ENCODE measurements around the gene CFAP57. TPM values are rescaled to one million over a fixed set of nuclear protein-coding genes. Genes with fewer than 3 reads are reported as not detected.

The CFAP57 gene
- total and polyA plus RNA-seq, 9 of the 15 experiments (the other 6 are each of a cell fraction or from before 2014, with no cell fraction given): 0.04 to 0.22 (median 0.07) TPM; not detected in 3

- Histone ChIP-seq H4K20me1 (replicated peaks; ENCODE audit: control insufficient read depth, insufficient read depth, low read length) (0 out of 2 replicates have a peak, but pooled peaks cover 3% of the 10 kb centered on the region), H3K27ac (ENCODE audit: extremely low read depth, low read depth, low read length) (no peak overlapping the region), H3K79me2 (ENCODE audit: control insufficient read depth, insufficient read depth, low read length) (no peaks in the 10 kb centered on the region), H3K27me3 (ENCODE audit: control insufficient read depth in 2 of 2, insufficient read depth in 2 of 2, low read length in 2 of 2) (peaks cover 38 to 46% of the 10 kb centered on the region in 2 experiments), H3K9ac (ENCODE audit: insufficient read depth in 1 of 2, low read depth in 2 of 2, low read length in 2 of 2) (no peak overlapping the region), H3K36me3 (ENCODE audit: control insufficient read depth, insufficient read depth, low read length) (no peaks in the 10 kb centered on the region), H2AFZ (ENCODE audit: low read depth, low read length) (no peak overlapping the region), H3K9me1 (ENCODE audit: control insufficient read depth, insufficient read depth, low read length) (no peaks in the 10 kb centered on the region), H3K9me3 (replicated peaks; ENCODE audit: control insufficient read depth, insufficient read depth, low read depth, low read length) (no peaks in the 10 kb centered on the region), H3K4me2 (ENCODE audit: insufficient read depth, low read length) (no peak overlapping the region), H3K4me3 (no peak overlapping the region), H3K4me1 (replicated peaks in 1 of 2; ENCODE audit: control insufficient read depth in 2 of 2, insufficient read depth in 2 of 2, low read length in 2 of 2) (peaks cover 0 to under 1% of the 10 kb centered on the region in 2 experiments; a peak in 2 of 5 replicates)
- FAIRE-seq: no peak
- intact Hi-C loops (cut with micrococcal nuclease) (no loop called here), in situ Hi-C loops (cut with MboI) (no loop called here)
- TF ChIP-seq ID3 (CRISPR knock-in tag; IDR thresholded peaks at IDR 0.05) (no peak), ID3 (tag; IDR thresholded peaks at IDR 0.05) (no peak), SRSF7 (optimal IDR thresholded peaks at IDR 0.05; ENCODE audit: low read depth, low read length) (no peak), ZNF282 (CRISPR knock-in tag; IDR thresholded peaks at IDR 0.05) (no peak), E2F8 (IDR thresholded peaks at IDR 0.05; ENCODE audit: low read depth, partially characterized antibody) (no peak), NFE2L1 (tag; IDR thresholded peaks at IDR 0.05; ENCODE audit: borderline replicate concordance, low read depth) (no peak), ZNF445 (CRISPR knock-in tag; IDR thresholded peaks at IDR 0.05; ENCODE audit: low read depth) (no peak), MAFF (IDR thresholded peaks at IDR 0.05; ENCODE audit: low read length) (no peak), AFF1 (IDR thresholded peaks at IDR 0.05; ENCODE audit: low read depth in 1 of 2, partially characterized antibody in 2 of 2) (no peak), EGR1 (conservative IDR thresholded peaks at IDR 0.05) (no peak)
- ATAC-seq: peak; percentile 23; the same call in 1 of the 3 replicates
- CTCF ChIA-PET (ENCODE audit: low intra/inter-chr PET ratio): no interaction called here
- POLR2A ChIA-PET: interaction anchor here (1.9 kb wide), 1 partner anchor 19 kb away, joined by 6 read pairs; the partner anchor contains the start of genes CFAP57 and EBNA1BP2
- DNase-seq (ENCODE audit: extremely low read depth in 1 of 4, low spot score in 3 of 4): no peak
- no TSS peak for BruUV-seq (replicated peaks)
- 4% methylated on average over 4 of the region's 4 CpGs for WGBS (ENCODE audit: insufficient coverage, low coverage, missing lambda C conversion rate)
Observed at GRCh38 chr1:43152866-43153265, 19.3 kb upstream of the CFAP57 start.

Measured in K562 (cell line).